SU-DHL-6 (cell line): ENCODE measurements around the gene NCAM2.

ENCODE experiments used
- CTCF ChIP-seq: fragments of 200-600 bp; sonication (generic); IDR thresholded peaks from one replicate; pipeline ENCODE4 v1.5.1; 2017; ENCODE audit warnings: antibody characterized with exemption, mild to moderate bottlenecking, low read length, moderate library complexity; ENCODE audit not compliant: insufficient read depth, poor library complexity, severe bottlenecking
- EZH2phosphoT487 ChIP-seq: fragments of 200-600 bp; sonication (generic), shearing (Covaris generic); conservative IDR thresholded peaks from 2 replicates; pipeline ENCODE4 v1.6.1; 2018; ENCODE audit warnings: mild to moderate bottlenecking, antibody characterized with exemption, low read length, moderate library complexity, mixed read lengths

- no peak for TF ChIP-seq CTCF
- TF ChIP-seq EZH2phosphoT487: no peak
Observed at GRCh38 chr21:21156397-21156796, 158.2 kb downstream of the NCAM2 start.
